ENCODE measurements around the gene FHOD3. TPM values are rescaled to one million over a fixed set of nuclear protein-coding genes. Genes with fewer than 3 reads are reported as not detected.

The FHOD3 gene
- total and polyA plus RNA-seq, 2 donors (not counting 1 experiment from before 2014, with no cell fraction given) = not detected

- H3K27me3 Mint-ChIP-seq = peaks cover 30% of the 10 kb centered on the region
- Histone ChIP-seq H3K27ac (ENCODE audit: low read length in 2 of 2) (no peak overlapping the region), H3K79me2 (ENCODE audit: control insufficient read depth, insufficient read depth, low read length) (no peaks in the 10 kb centered on the region), H3K27me3 (replicated peaks in 1 of 4; ENCODE audit: control extremely low read depth in 1 of 4, control insufficient read depth in 3 of 4, insufficient read depth in 4 of 4, low read length in 3 of 4) (peaks cover 0 to 4% (median 2%) of the 10 kb centered on the region in 4 experiments), H3K4me1 (ENCODE audit: control insufficient read depth in 2 of 2, insufficient read depth in 2 of 2, low read length in 2 of 2) (no peaks in the 10 kb centered on the region), H3K4me2 (replicated peaks; ENCODE audit: low read depth, low read length, poor library complexity, severe bottlenecking) (no peak overlapping the region), H3K36me3 (replicated peaks in 1 of 2; ENCODE audit: control extremely low read depth in 1 of 2, control insufficient read depth in 1 of 2, extremely low read depth in 1 of 2, insufficient read depth in 2 of 2, low read length in 1 of 2) (no peaks in the 10 kb centered on the region), H3K9me3 (ENCODE audit: control extremely low read depth in 1 of 3, control insufficient read depth in 2 of 3, insufficient read depth in 1 of 3, low read length in 2 of 3) (peaks cover 0 to 3% (median 0%) of the 10 kb centered on the region in 3 donors), H3K4me3 (ENCODE audit: control extremely low read depth in 1 of 5, extremely low read depth in 1 of 5, insufficient read depth in 1 of 5, low read depth in 2 of 5, low read length in 4 of 5) (no peak overlapping the region), H3K9ac (ENCODE audit: low read length) (no peak overlapping the region), H2AFZ (ENCODE audit: insufficient read depth, low read depth, low read length, poor library complexity, severe bottlenecking) (no peak overlapping the region), H4K20me1 (ENCODE audit: control insufficient read depth, insufficient read depth, low read length, poor library complexity, severe bottlenecking) (no peaks in the 10 kb centered on the region)
- H3K4me3 Mint-ChIP-seq = no peak overlapping the region
- H3K27ac Mint-ChIP-seq = no peak overlapping the region
- ATAC-seq (ENCODE audit: low read depth) (no peak), DNase-seq (no peak)
- ChIA-PET POLR2A (no interaction called here), CTCF (no interaction called here)
- no CpG with 5 or more reads among the region's 2 CpGs for WGBS (ENCODE audit: insufficient coverage)
- no peaks in the 10 kb centered on the region for H3K4me1 Mint-ChIP-seq
- no peak for TF ChIP-seq CTCF (IDR thresholded peaks at IDR 0.05)
- no peak for TF ChIP-seq EZH2 (IDR thresholded peaks at IDR 0.05; ENCODE audit: borderline replicate concordance, insufficient read depth, low read depth, low read length, poor library complexity, severe bottlenecking)
- intact Hi-C loops (cut with micrococcal nuclease) = no loop called here
- H3K9me3 Mint-ChIP-seq (ENCODE audit: insufficient read depth) = no peaks in the 10 kb centered on the region
These were observed 143.1 kb downstream of the FHOD3 start for GRCh38 chr18:36440614-36441013.

GRCh38 chr18:36441426-36442240, 144.1 kb downstream of the FHOD3 start:
- Histone ChIP-seq H2AFZ (ENCODE audit: insufficient read depth, low read depth, low read length, poor library complexity, severe bottlenecking) (no peak overlapping the region), H3K27ac (ENCODE audit: low read length in 2 of 2) (no peak overlapping the region), H3K4me2 (replicated peaks; ENCODE audit: low read depth, low read length, poor library complexity, severe bottlenecking) (no peak overlapping the region), H3K36me3 (replicated peaks in 1 of 2; ENCODE audit: control extremely low read depth in 1 of 2, control insufficient read depth in 1 of 2, extremely low read depth in 1 of 2, insufficient read depth in 2 of 2, low read length in 1 of 2) (no peaks in the 10 kb centered on the region), H3K4me3 (ENCODE audit: control extremely low read depth in 1 of 5, extremely low read depth in 1 of 5, insufficient read depth in 1 of 5, low read depth in 2 of 5, low read length in 4 of 5) (no peak overlapping the region), H4K20me1 (ENCODE audit: control insufficient read depth, insufficient read depth, low read length, poor library complexity, severe bottlenecking) (no peaks in the 10 kb centered on the region), H3K9ac (ENCODE audit: low read length) (no peak overlapping the region), H3K27me3 (replicated peaks in 1 of 4; ENCODE audit: control extremely low read depth in 1 of 4, control insufficient read depth in 3 of 4, insufficient read depth in 4 of 4, low read length in 3 of 4) (peaks cover 0 to 4% (median 2%) of the 10 kb centered on the region in 4 experiments), H3K4me1 (ENCODE audit: control insufficient read depth in 2 of 2, insufficient read depth in 2 of 2, low read length in 2 of 2) (no peaks in the 10 kb centered on the region), H3K79me2 (ENCODE audit: control insufficient read depth, insufficient read depth, low read length) (no peaks in the 10 kb centered on the region), H3K9me3 (ENCODE audit: control extremely low read depth in 1 of 3, control insufficient read depth in 2 of 3, insufficient read depth in 1 of 3, low read length in 2 of 3) (peaks cover 0 to 3% (median 0%) of the 10 kb centered on the region in 3 donors)
- Mint-ChIP-seq H3K27me3 (peaks cover 30% of the 10 kb centered on the region), H3K27ac (no peak overlapping the region), H3K4me1 (no peaks in the 10 kb centered on the region), H3K9me3 (ENCODE audit: insufficient read depth) (no peaks in the 10 kb centered on the region), H3K4me3 (no peak overlapping the region)
- DNase-seq = no peak
- intact Hi-C loops (cut with micrococcal nuclease) = no loop called here
- ChIA-PET POLR2A (no interaction called here), CTCF (interaction anchor here (0.9 kb wide), 1 partner anchor 149 kb away, joined by 3 read pairs; no protein-coding TSS in a partner anchor)
- 44% methylated on average over 2 of the region's 9 CpGs for WGBS (ENCODE audit: insufficient coverage)
- no peak for TF ChIP-seq CTCF (IDR thresholded peaks at IDR 0.05)
- TF ChIP-seq EZH2 (IDR thresholded peaks at IDR 0.05; ENCODE audit: borderline replicate concordance, insufficient read depth, low read depth, low read length, poor library complexity, severe bottlenecking) = no peak
- no peak for ATAC-seq (ENCODE audit: low read depth)

All from B cell (primary cell).